SK-N-SH (cell line): ENCODE data around the gene IFNA5. TPM values are rescaled to one million over a fixed set of nuclear protein-coding genes. Genes with fewer than 3 reads are reported as not detected.

Experiments
- CTCF ChIA-PET: fragments of 300-600, 350-600 bp; formaldehyde crosslinking; extraction: SDS; loops from one replicate; lab custom pipeline; 2021; lab: Yijun Ruan, JAX
- POLR2A ChIA-PET: fragments of 350-600 bp; sonication (Branson Sonifier 250); formaldehyde crosslinking; extraction: SDS; loops from one replicate; lab custom pipeline; 2020; ENCODE audit warnings: antibody characterized with exemption, inconsistent platforms; lab: Yijun Ruan, JAX
- DNase-seq: peaks from one replicate; pipeline ENCODE4 v3.0.0; 2012
- H2AFZ ChIP-seq: fragments of 200-600 bp; sonication (generic); 2 replicates; pipeline ENCODE4 v1.8.1; 2016; ENCODE audit warnings: antibody characterized with exemption, mild to moderate bottlenecking, low read depth
- H3F3A ChIP-seq: fragments of 200-600 bp; sonication (generic); replicated peaks from 2 replicates; pipeline ENCODE3; 2016; ENCODE audit warnings: antibody characterized with exemption, mild to moderate bottlenecking; ENCODE audit not compliant: insufficient read depth
- H3K27ac ChIP-seq, 2 experiments: fragments of 200-500 bp in 1 of 2; fragments of 200-600 bp in 1 of 2; sonication (Bioruptor generic) in 1 of 2; sonication (generic), shearing (Covaris generic) in 1 of 2; 2 replicates each; pipeline versions ENCODE4 v1.5.1 to v1.6.1; 2014 to 2016; ENCODE audit warnings: low read depth in 2 of 2, inconsistent platforms in 1 of 2, low read length in 1 of 2, mild to moderate bottlenecking in 1 of 2, mixed read lengths in 1 of 2
- H3K27me3 ChIP-seq: fragments of 200-600 bp; sonication (generic), shearing (Covaris generic); 2 replicates; pipeline ENCODE4 v1.6.1; 2016; ENCODE audit warnings: mixed run types; ENCODE audit not compliant: insufficient read depth
- H3K36me3 ChIP-seq, 2 experiments: fragments of 200-500 bp in 1 of 2; fragments of 200-600 bp in 1 of 2; sonication (Bioruptor generic) in 1 of 2; sonication (generic) in 1 of 2; replicated peaks in 1 of 2; 2 replicates each; pipeline versions ENCODE3 to v1.5.1; 2014 to 2016; ENCODE audit warnings: low read length in 1 of 2, mild to moderate bottlenecking in 1 of 2; ENCODE audit not compliant: insufficient read depth in 2 of 2, control insufficient read depth in 1 of 2
- H3K4me1 ChIP-seq, 2 experiments: fragments of 200-500 bp in 1 of 2; fragments of 200-600 bp in 1 of 2; sonication (Bioruptor generic) in 1 of 2; sonication (generic), shearing (Covaris generic) in 1 of 2; 2 replicates each; pipeline versions ENCODE4 v1.5.1 to v1.6.1; 2014 to 2016; ENCODE audit warnings: low read depth in 1 of 2, low read length in 1 of 2, mixed run types in 1 of 2; ENCODE audit not compliant: insufficient read depth in 2 of 2, control insufficient read depth in 1 of 2
- H3K4me2 ChIP-seq: fragments of 200-600 bp; sonication (generic), shearing (Covaris generic); 2 replicates; pipeline ENCODE4 v1.6.1; 2017; ENCODE audit warnings: mixed run types
- H3K4me3 ChIP-seq, 2 experiments: fragments of 200-500 bp in 1 of 2; fragments of 200-600 bp in 1 of 2; sonication (Bioruptor generic) in 1 of 2; sonication (generic), shearing (Covaris generic) in 1 of 2; 2 replicates each; pipeline versions ENCODE4 v1.5.1 to v1.8.1; 2014 to 2016; ENCODE audit warnings: low read depth in 2 of 2, inconsistent platforms in 1 of 2, low read length in 1 of 2, mild to moderate bottlenecking in 1 of 2, mixed read lengths in 1 of 2, moderate library complexity in 1 of 2
- H3K79me2 ChIP-seq: fragments of 200-600 bp; sonication (generic); 2 replicates; pipeline ENCODE4 v1.8.1; 2017; ENCODE audit warnings: mild to moderate bottlenecking; ENCODE audit not compliant: insufficient read depth
- H3K9ac ChIP-seq: fragments of 200-600 bp; sonication (generic); 2 replicates; pipeline ENCODE4 v1.6.1; 2017; ENCODE audit warnings: mixed run types
- H3K9me2 ChIP-seq: fragments of 200-600 bp; sonication (generic); 2 replicates; pipeline ENCODE4 v1.6.1; 2017; ENCODE audit warnings: mixed run types
- H3K9me3 ChIP-seq: fragments of 200-600 bp; sonication (generic); 2 replicates; pipeline ENCODE4 v1.6.1; 2017; ENCODE audit warnings: mixed run types, mild to moderate bottlenecking, moderate library complexity
- H4K20me1 ChIP-seq: fragments of 200-600 bp; sonication (generic); 2 replicates; pipeline ENCODE4 v1.6.1; 2017; ENCODE audit warnings: mild to moderate bottlenecking, mixed run types; ENCODE audit not compliant: insufficient read depth
- CTCF ChIP-seq: fragments of 200-600 bp; sonication (generic); IDR thresholded peaks from 2 replicates; pipeline ENCODE4 v1.6.1; 2017; ENCODE audit warnings: antibody characterized with exemption, mild to moderate bottlenecking, moderate library complexity
- ELF1 ChIP-seq: IDR thresholded peaks from 2 replicates; pipeline ENCODE4 v1.4.0; 2012
- EZH2phosphoT487 ChIP-seq: fragments of 200-600 bp; sonication (generic); IDR thresholded peaks from 2 replicates; pipeline ENCODE4 v1.6.1; 2017; ENCODE audit warnings: low read depth, mixed run types, mild to moderate bottlenecking, antibody characterized with exemption, moderate library complexity, borderline replicate concordance
- FOSL2 ChIP-seq: IDR thresholded peaks from 2 replicates; pipeline ENCODE4 v1.4.0; 2012; ENCODE audit warnings: low read depth, mild to moderate bottlenecking, moderate library complexity, borderline replicate concordance
- FOXJ3 ChIP-seq: sonication (generic); formaldehyde crosslinking; IDR thresholded peaks from 2 replicates; pipeline ENCODE4 v1.5.1; 2020; ENCODE audit warnings: mild to moderate bottlenecking, missing genetic modification reagents
- GABPA ChIP-seq: IDR thresholded peaks from 2 replicates; pipeline ENCODE4 v1.4.0; 2012; ENCODE audit warnings: low read depth, mild to moderate bottlenecking
- IRF3 ChIP-seq: fragments of 150-350 bp; IDR thresholded peaks from 2 replicates; pipeline ENCODE4 v1.6.1; 2016; ENCODE audit warnings: mild to moderate bottlenecking, low read depth, low read length
- PBX3 ChIP-seq: IDR thresholded peaks from 2 replicates; pipeline ENCODE4; 2012
- RAD21 ChIP-seq: IDR thresholded peaks from 2 replicates; pipeline ENCODE4 v1.6.1; 2012; ENCODE audit warnings: mild to moderate bottlenecking, low read length
- REST ChIP-seq: IDR thresholded peaks from 2 replicates; pipeline ENCODE4 v1.6.1; 2012; ENCODE audit warnings: mild to moderate bottlenecking, low read depth, low read length, moderate library complexity
- RXRA ChIP-seq: IDR thresholded peaks from 2 replicates; pipeline ENCODE4 v1.4.0; 2012; ENCODE audit warnings: low read depth, mild to moderate bottlenecking, borderline replicate concordance
- TEAD4 ChIP-seq: IDR thresholded peaks from 2 replicates; pipeline ENCODE4 v1.4.0; 2012; ENCODE audit warnings: mild to moderate bottlenecking, borderline replicate concordance; ENCODE audit not compliant: insufficient read depth
- USF1 ChIP-seq: IDR thresholded peaks from 2 replicates; pipeline ENCODE4 v1.4.0; 2012; ENCODE audit warnings: low read depth, borderline replicate concordance
- WGBS: methylation state at CpG from one replicate; pipeline ENCODE4 v1.1.6; 2017; ENCODE audit warnings: low lambda C conversion rate; 5-methylcytosine and 5-hydroxymethylcytosine counted together
- polyA plus RNA-seq, 3 experiments: library from polyadenylated mRNA; depleted of rRNA; stranded (reverse); fragments of >200 nt; gene quantifications; 2 replicates each; pipeline ENCODE4 v1.2.3, GENCODE V29; 2012

The IFNA5 gene
- polyA plus RNA-seq, 1 of the 3 experiments (the other 2 are of a cell fraction) = not detected

GRCh38 chr9:21265421-21266189, 39.5 kb downstream of the IFNA5 start:
- CTCF ChIA-PET = no interaction called here
- POLR2A ChIA-PET = no interaction called here
- Histone ChIP-seq H3K79me2 (no peaks in the 10 kb centered on the region), H3K4me1 (no peaks in the 10 kb centered on the region), H3K9me2 (no peaks in the 10 kb centered on the region), H3K4me3 (no peak overlapping the region), H3K27ac (no peak overlapping the region), H3K4me2 (no peak overlapping the region), H3K9ac (no peak overlapping the region), H4K20me1 (no peaks in the 10 kb centered on the region), H3K36me3 (no peaks in the 10 kb centered on the region), H3F3A (no peaks in the 10 kb centered on the region), H3K9me3 (no peaks in the 10 kb centered on the region), H3K27me3 (no peaks in the 10 kb centered on the region), H2AFZ (no peak overlapping the region)
- WGBS = 0% methylated on average over 1 of the region's 1 CpG
- DNase-seq = no peak
- no peak for TF ChIP-seq USF1
- TF ChIP-seq PBX3 = no peak
- no peak for TF ChIP-seq TEAD4
- TF ChIP-seq FOXJ3 (CRISPR knock-in tag) = no peak
- no peak for TF ChIP-seq RAD21
- TF ChIP-seq CTCF = no peak
- TF ChIP-seq REST = no peak
- TF ChIP-seq GABPA = no peak
- no peak for TF ChIP-seq ELF1
- TF ChIP-seq IRF3 = no peak
- TF ChIP-seq FOSL2 = no peak
- TF ChIP-seq EZH2phosphoT487 = no peak
- no peak for TF ChIP-seq RXRA
